Activated CD4-positive, alpha-beta T cell treated with anti-CD3 and anti-CD28 coated beads, Interleukin-2, Interleukin-4, amounts not matched to agents 100 ng/mL and 50 ng/mL, durations not matched to agents 16 hours and 8 hours (primary cell): ENCODE data around the gene SLC13A4.
"Not testable (repeated sequence)": the region's sequence is repeated elsewhere in the genome, so short reads cannot be mapped to it uniquely, and the experiment has no call there.

Source experiments
- DNase-seq: peaks from one replicate; pipeline ENCODE4 v3.0.0-alpha.2; 2020; ENCODE audit warnings: low spot score

Gene SLC13A4

DNA sequence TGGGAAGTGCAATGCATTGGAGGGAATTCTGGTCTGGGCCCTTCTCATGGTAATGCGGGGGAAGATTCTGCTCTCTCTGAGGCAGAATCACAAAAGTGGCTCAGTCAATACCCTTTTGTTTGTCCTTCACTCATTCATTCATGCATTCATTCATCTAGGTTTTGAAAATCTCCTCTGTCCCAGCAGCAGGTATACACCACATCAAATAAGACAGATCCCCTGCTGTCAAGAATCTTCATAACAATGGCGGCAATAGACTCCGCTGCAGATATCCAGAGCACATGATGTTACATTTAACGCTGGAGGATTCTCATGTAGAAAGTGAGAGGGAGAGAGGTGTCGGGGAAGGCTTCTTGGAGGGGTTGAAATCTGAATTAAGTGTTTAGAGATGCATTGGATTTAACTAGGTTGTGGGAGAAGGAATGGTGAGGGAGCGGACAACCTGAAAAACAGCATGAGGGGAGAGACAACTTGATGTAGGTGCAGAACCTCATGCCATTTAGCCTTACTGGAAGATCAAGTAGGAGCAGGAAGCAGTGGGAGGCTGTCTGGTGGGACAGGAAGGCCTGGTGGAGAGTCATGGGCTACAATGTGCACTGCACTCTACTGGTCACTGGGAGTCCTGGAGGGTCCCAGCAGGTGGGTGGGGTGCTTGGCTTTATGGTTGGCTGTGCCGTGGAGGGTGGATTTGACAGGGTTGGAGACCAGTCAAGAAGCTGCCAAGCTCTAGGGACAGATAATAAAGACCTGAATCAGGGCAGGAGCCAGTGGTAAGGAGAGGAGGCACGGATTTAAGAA lies 25.8 kb upstream of the SLC13A4 start:
- no peak for DNase-seq

DNA sequence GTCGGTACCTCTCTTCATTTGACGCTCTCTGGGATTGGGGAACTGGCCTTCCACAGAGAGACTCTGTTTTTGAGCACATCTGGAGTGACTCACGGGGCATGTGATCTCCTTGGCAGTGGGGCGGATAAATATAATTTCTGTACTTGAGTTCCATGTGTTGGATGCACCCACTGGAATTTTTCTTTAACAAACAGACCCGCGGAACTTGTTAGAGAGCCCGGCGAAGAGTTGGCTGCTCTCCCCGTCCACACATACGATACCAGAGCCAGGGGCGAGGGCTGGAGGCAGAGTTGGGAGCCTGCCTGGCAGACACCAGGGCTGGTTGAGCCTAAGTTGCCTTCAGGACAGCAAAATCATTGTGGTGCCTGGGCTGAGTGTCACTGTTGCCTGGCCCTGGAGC lies 20.8 kb upstream of the SLC13A4 start, which contains the start of gene FAM180A:
Gene FAM180A (minus strand): TSS at position 44 of the 400 bp plus-strand sequence. CDS start 233 bp downstream, outside the sequence.
- no peak for DNase-seq

DNA sequence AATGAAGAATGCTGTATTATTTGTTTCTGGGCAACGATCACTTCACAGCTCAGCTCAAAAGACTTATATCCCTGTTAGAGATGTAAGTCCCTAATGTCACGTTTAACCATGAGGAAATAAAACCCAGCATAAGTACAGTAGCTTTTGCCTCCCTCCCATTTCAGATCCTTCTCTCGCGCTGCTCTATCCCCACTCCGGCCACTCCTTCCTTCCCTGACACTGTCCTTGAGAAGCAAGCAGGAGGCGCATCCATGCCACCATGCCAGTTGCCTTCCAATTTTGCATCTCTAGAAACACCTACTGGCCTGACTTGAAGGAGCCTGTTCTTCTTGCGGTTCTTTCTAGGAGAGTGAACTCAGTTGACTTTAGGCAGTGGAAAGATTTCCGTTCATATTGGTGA lies 19.4 kb upstream of the SLC13A4 start:
- no peak for DNase-seq

DNA sequence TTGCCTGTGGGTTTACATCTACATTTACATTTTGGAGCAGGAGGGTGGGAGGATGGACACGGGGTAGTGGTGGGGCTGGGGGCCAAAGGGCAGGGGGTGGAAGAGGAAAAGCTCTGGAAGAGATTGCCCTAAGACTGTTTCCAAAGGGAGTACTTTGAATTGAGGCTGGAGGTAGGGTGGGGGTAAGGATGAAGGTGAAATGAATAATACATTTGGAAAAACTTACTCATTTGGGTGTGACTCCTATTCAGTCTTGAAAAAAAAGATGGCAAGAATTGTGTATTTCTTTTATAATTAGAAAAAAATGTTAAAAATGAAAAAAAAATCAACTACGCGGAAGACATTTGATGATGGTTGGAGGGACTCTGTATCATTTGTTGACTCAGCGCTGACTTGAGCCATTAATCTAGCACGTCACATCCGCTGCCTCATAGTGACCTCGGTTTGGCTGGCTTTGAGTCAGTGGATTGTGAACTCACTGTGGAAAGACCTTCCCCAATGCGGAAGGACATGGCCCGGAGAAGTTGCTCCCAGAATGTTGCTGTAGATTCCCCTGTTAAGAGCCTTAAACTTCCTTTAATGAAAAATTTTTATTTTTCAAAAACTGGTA lies 17.8 kb upstream of the SLC13A4 start:
- no peak for DNase-seq

DNA sequence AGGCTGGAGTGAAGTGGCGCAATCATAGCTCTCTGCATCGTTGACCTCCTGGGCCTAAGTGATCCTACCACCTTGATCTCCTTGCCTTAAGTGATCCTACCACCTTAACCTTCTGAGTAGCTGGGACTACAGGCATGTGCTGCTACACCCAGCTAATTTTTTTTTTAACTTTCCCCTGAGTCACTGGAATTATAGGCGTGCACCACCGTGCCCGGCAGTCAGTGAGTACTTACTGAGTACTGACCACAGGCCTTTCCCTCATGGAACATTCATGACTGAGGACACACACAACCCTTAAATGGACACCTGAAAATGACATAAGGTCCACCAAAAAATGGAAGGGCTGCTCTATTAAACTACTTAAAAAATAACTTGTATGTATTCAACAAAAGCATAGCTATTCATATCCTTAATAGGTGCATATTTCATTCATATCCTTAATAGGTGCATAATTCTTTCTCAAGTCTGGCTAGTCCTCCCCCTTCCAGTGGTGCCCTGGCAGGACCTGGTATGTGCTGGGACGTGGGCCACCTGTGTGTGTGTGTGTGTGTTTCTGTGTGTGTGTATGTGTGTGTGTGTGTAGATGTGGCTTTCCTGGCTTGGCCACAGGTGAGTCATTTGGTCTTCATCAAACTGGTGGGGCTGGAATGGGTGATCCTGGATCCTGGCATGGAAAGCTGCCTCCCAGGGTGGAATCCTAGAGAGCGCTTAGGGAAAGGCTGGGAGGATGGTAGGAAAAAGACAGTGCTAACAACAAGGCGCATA lies 17.1 kb upstream of the SLC13A4 start:
- no peak for DNase-seq

DNA sequence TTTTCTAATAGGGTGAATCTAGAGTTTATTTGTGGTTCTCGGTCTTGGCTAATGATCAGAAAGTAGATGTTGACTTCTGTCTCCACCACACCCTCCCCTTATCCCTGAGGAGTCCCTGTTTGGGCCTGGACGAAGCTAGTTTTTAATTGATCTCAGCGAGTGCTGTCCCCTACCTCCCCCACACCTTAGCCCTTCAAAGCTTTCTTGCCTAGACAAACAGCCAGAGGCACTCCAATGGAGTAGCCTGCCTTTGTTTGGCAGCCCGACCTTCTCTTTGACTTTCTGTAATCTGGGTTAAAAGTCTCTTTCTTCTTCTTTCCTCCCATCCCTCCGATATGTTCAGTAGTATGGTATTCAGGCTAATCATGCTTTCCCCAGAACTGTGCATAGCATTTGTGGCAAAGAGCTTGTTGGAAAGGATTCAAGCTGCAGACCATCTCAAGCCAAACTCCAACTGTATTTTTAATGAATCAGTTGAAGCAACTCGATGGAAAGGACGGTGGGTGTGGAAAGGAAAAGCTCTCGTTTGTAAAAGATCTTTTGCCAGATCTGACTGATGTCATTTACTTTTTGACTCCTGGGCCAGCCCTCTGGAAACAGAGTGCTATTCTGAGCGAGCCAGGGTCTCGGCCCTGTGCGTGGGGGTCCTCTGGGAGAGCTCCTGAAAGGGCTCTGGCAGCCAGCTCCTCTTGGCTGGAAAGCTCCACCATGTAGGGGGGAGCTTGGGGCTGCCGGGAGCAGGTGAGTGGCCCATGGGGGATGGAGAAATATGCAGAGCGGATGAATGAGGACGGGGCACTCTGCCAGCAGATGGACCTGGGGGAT lies 16.1 kb upstream of the SLC13A4 start:
- no peak for DNase-seq

DNA sequence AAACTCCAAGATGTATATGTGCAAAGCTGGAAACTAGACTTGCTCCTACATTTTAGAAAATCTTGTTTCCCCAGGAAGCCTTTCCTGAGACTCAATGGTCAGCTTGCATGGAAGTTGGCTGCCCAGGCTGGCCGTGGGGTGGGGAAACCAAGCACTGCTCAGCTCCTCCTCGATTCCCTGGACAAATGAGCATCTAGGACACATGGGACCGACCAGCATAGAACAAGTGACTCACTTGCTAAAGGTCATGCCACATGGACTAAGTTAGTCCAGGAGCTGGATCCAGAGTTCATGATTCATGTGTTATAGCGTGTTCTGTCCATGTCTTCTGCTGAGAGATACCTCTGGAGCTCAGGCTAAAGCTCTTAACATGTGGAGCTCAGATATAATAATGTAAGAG lies 14.4 kb upstream of the SLC13A4 start:
- no peak for DNase-seq

DNA sequence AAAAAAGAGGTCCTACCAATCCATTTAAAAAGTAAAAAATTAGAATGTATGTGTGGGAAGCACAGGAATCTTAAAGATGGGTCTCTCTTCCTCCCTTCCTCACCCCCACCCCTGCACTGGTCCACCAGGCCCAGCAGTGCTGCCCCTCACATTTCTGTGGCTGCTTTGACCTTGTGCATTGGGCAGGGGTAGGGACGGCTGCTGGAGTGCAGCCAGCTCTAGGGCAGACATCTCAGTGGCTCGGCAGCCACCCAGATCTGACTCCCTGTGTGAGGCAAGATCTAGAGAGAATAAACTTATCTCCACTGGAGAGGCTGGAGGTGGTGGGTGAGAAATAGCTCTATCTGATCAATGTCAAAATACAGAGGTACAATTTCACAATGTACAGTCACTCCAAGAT lies 13.9 kb upstream of the SLC13A4 start:
- no peak for DNase-seq

DNA sequence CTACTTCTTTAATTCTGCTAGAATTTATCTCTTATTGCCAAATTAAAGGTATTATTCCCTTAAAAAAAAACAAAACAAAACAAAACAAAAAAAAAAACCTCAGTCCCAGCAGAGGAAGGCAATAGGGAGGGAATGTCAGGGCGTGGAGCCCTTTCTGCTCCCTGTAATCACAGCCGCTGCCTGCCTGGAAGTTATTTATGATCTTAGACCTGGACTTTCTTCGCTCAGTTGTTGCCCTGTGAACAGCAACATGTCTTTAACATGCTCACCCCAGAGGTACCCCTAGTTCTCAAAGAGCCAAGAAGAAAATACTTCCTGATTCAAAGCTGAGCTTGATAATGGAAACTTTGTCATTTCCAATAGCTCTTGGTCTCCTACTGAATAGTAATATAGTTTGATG lies 12.9 kb upstream of the SLC13A4 start:
- no peak for DNase-seq

DNA sequence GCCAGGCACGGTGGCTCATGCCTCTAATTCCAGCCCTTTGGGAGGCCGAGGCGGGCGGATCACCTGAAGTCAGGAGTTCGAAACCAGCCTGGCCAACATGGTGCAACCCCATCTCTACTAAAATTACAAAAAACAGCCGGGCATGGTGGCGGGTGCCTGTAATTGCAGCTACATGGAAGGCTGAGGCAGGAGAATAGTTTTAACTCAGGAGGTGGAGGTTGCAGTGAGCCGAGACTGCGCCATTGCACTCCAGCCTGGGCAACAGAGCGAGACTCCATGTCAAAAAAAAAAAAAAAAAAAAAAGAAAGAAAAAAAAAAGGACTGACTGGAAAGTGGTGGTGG lies 9.3 kb upstream of the SLC13A4 start:
- DNase-seq: not testable (repeated sequence)

DNA sequence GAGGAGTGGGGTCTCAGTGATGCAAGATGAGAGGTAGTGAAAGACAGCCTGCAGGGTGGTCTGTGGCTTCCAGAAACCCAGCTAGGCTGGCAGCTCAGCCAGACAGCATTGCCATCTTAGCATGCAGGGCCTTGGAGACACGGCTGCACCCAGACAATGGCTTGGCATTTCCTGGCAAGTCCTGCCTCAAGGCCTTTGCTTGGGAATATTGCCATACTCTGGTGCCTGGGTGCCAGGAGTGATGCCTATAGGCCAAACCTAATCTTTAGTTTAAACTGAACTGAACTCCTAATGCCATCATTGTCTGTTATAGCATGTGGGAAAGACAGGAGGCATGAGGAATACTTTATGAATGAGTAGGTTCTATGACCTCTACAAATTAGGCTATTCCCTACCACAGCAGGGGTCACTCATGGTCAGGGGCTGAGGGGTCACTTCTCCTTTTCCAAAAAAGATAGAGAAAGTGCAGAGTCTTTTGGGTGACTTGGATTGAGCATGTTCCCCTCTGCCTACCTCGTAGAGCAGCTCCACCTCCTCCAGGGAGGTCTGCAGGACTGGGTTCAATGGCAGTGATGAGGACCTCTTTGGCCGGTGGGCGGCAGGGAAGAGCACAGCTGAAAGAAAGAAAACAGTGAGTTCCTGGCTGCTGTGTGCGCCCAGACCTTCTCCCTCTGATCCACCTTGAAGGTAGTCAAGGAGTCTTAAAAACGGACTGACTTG lies 8.8 kb upstream of the SLC13A4 start:
- no peak for DNase-seq

DNA sequence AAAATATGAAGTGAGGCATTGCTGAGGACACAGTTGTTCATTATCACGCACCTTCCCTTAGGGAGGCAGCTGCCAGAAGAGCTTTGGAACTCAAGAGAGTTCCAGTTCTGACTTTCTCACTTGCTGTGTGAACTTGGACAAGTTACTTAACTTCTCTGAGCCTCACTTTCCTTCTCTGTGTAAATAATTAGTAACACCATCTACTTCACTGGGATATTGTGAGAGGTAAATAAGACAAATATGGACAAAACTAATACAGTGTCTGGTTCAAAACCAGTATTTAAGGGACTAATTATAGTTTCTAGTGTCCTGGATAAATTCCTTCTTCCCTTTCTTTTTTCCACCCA lies 6.3 kb upstream of the SLC13A4 start:
- DNase-seq: no peak

DNA sequence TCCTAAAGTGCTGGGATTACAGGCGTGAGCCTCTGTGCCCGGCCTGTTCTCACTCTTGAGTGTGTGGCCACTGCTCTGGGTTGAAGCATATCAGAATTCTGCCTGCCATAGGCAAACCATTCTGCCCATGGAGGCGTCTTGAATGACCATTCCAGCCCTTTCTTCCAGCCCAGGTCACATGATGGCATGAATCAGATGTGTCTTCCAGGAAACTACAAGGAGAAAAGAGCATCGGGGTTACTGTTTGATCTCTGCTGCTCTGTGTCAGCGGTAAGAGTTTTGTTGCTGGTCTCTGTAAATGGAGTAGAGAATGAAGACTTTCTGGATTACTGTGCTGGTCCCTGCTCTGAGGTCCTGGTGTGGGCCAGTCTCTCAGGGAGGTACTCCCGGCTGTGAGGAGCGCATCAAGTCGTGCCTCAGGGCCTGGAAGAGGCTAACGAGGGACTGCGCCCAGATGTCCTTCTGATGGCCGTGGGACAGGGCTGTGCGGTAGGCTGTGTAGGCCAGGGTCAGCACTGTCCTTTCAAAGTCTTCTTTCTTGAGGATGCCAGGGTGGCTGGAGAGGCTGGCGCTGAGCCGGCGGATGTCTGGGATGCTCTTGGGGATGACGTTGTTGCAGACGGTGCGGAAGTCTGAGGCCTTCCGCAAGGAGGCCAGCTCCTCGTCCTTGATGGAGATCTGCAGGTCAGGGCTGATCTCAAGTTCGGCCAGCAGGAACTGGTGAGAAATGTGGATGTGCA lies 5.8 kb upstream of the SLC13A4 start:
- no peak for DNase-seq

DNA sequence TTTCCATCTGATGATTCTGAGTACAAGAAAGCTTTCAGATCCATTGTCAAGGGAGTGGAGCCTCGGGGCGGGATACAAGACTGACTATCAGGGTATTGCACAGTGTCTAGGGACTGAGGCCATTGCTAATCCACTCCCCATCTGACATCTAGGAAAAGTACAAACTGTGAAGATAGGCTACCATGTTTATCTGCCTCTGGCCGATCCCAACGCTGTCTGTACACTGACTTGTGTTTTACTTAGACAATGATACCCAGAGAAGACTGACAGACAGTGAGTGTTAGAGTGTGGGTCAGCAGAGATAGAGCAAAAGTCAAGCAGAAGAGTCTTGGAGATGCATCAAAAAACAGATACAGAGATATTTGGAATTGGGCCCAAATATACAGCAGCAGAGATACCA lies 3.1 kb upstream of the SLC13A4 start:
- DNase-seq: no peak

DNA sequence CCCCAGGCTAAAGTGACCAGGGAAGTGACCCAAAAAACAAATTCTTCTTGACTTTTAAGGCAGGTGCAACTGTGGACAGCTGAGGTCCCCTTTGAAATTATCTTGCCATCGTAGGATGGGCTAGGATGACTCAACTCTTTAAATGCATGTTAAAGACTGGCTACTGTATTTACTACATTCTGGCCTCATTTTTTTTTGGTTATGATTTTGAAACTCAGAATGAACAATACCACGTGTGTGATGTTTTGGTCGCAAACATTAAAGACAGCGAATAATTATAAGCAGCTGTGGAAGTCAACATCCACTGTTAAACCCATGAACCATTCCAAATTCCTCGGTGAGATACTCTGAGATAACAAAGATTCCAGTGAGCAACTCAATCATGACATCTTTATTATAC lies 1.2 kb upstream of the SLC13A4 start:
- DNase-seq: no peak

DNA sequence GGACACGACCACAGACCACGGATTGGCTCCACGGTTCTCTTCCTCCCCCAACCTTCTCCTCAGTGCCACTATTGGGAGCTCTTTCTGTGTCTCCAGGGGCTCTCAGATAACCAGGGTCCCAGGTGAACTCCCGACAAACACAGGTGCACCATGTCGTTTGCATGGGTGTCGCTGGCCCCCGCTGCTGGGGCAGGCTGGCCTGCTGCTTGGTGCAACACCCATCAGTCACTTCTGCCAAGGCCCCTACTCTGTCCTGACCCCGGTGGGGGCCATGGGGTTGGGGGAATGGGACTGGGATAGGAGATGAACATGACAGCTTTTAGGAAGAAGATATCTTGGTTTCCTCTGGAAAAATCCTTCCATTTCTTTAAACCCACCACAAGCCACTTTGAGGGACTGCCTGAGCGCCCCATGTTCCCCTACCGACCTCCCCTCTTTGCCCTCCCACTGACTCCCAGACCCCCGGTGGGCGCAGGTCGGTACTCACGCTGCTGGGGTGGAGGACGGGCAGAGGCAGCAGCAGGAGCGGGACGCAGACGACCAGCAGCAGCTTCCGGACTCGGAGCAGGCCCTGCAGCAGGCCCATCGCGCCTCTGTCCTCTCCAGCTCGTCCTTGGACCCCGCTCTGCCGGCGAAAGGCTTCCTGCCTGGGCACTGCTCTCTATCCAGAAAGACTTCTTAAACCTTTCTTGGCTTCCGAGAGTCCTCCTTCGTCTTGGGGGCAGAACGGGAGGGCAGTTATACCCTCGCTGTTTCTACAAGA lies 894 bp downstream of the SLC13A4 start:
- no peak for DNase-seq

DNA sequence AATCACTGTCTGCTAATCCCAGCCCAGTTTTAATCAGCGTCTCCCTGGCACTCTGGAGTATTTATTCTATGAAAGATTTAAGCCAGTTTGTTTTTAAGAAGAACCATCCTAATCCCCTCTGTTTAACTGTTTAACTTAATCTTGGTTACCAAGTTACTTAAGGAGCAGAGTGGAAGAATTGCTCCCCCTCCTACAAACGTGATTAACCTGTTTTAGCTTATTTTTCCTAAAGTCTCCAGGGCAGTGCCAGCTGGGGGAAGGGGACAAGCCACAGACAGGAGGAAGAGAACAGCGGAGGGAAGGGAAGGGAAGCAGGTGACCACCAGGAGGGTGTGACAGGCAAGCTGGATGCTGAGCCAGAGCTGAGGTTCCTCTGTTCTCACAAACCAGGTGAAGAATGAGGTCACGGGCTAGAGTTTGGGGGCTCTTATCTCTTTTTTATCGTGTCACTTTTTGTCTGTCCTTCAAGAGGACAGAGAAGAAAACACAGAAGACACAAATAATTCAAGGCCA lies 1.7 kb downstream of the SLC13A4 start:
- DNase-seq: no peak

DNA sequence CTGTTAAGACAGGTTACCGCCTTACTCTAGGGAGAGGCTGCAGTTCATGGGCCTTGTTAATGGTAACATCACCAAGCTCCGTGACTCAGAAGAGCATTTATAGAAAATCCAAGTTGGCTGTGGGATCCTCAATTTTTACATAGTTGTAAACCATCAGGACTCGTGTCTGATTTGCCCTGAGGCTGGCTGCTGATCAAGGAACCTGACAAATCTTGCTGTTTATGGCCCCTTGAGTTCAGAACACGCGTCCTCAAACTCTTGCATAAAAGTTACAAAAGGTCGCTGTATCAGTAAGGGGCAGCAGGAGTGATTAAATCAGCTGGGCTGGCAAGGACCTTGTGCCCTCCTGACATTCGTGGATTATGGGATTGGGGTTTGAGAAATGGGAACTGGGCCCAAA lies 4.6 kb downstream of the SLC13A4 start:
- DNase-seq: no peak

DNA sequence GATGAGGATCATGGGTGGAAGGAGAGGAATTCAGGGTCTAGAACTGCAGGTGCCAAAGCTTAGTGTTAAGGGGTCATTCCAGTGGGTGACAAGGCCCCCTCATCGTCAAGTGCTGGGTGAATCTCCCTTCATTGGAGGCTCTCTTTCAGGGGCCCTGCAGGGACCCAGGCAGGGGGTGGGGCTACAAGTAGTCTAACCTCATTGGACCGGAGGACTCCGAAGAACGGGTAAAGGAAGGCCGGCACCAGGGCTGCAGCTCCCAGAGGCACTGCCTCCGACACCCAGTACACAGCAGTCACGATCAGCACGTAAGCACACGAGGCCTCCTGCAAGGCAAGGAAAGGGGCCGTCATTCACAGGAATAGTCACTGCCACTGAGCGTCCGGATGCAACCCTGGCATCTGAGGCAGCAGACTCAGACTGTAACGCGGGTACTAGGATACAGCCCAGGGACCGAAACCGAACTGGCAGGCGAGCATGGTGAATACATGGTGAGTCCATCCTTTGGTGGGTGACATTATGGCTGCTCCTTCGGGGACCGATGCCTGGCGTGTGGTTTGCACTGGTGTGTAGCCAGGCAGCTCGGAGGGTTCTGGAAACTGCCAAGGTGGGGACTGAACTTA lies 6.7 kb downstream of the SLC13A4 start:
- DNase-seq: no peak

DNA sequence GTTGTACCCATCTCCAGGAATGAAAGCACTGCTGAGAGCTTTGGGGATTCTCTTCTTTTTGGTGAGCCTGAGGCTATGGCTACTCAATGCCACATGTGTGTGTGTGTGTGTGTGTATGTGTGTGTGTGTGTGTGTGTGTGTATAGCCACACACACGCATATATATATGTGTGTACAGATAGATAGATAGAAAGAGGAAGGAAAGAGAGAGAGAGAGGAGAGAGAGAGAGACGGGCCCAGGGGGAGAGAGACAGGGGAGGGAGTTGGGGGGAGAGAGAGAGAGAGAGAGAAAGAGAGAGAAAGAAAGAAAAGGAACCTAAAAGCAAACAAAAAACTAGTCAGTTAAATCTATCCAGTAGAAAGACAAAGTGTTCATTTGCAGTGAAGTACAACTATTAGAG lies 8.3 kb downstream of the SLC13A4 start:
- no peak for DNase-seq
